ENCODE measurements around the gene GPR151.

GPR151 gene

GRCh38 chr5:146519554-146519953 lies 3.6 kb upstream of the GPR151 start:
- no peak for DNase-seq

DNA sequence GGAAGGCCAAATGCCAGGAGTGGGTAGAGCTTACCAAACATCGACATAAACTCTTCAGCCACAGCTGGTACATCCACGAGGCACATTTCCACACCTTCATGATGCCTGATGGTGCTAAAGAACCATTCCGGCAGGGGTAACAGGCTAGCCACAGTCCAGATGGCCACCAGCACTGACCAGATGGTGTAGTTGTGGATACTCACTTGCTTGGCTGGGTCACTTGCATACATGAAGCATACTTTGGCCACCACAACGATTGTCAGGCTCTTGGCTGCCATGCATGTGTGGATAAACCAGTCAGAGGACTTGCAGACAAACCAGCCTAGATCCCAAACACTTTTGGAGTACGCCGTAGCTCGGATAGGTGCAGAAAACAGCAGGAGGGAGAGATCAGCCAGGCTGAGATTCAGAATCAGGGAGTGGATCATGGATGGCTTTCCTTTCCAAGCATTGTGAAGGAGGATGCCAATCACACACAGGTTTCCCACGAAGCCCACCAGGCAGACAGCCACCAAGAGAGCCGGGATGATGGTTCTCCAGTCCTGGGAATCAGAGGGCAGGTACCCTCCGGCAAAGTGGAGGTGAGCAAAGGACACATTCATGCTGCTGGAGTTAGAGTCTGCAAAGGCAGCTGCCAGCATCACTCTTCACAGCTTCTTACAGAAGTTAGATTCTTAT lies 378 bp downstream of the GPR151 start:
- no peak for DNase-seq

- no peak for DNase-seq
These were observed 1.4 kb downstream of the GPR151 start for GRCh38 chr5:146514575-146514974.

DNA sequence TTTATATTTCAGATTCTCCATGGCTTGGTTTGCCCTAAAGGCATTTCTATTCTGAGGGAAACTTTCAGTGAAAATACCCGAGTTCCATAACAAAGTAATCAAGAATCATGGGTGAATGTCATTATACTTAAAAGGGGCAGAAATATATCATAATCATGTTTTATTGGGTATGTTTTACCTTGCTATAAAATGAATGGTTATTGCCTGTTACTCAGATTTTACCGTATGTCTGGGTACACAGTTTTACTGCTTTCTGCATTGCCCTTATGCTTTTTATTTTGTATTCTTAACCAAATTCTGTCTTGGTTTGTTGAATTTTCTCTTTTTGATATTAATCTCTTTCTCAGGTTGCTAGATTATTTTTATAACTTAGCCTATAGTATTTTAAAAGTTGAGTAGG lies 2.5 kb downstream of the GPR151 start:
- no peak for DNase-seq

GRCh38 chr5:146510559-146511125 lies 5.3 kb downstream of the GPR151 start:
- DNase-seq, result no peak

DNA sequence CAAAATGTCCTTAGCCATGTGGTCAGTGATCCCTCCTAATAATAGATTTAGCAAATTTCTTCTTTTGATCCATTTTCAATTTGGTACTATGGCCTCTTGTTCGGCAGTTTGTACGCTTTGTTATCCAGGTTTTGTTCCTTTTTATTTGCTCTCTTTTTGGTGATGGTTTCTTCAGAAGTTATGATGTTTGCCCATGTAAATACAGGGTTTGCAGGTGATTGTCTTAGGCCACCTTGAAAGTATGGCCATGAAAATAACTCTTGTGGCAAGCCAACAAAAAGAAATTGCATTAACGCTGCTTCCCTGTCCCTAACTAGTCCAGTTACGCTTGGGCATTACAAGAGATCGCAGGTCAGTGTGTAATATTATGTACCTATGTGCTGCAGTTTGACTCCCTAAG lies 8.6 kb downstream of the GPR151 start:
- no peak for DNase-seq

DNA sequence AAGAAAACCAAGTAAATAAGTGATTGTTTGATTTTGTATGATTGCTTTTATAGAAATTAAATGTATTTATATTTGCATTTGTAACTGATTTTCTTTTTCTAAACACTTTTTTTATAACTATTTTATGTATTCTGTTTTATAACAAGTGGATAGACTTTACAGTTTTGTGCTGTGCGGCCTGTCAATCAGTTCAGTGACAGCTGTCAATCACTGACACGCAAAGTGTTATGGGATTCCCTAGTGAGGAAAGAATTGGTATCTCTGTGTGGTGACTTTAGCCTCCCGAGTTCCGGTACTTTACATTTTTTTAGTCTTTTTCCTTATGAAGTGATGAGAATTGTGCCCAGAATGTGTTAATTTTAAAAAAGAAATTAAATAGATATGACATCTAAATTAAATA lies 16.3 kb downstream of the GPR151 start:
- no peak for DNase-seq

GRCh38 chr5:146494656-146495055 lies 21.3 kb downstream of the GPR151 start:
- DNase-seq, result no peak

- no peak for DNase-seq
These were observed 25.7 kb downstream of the GPR151 start for GRCh38 chr5:146490089-146490843.

DNA sequence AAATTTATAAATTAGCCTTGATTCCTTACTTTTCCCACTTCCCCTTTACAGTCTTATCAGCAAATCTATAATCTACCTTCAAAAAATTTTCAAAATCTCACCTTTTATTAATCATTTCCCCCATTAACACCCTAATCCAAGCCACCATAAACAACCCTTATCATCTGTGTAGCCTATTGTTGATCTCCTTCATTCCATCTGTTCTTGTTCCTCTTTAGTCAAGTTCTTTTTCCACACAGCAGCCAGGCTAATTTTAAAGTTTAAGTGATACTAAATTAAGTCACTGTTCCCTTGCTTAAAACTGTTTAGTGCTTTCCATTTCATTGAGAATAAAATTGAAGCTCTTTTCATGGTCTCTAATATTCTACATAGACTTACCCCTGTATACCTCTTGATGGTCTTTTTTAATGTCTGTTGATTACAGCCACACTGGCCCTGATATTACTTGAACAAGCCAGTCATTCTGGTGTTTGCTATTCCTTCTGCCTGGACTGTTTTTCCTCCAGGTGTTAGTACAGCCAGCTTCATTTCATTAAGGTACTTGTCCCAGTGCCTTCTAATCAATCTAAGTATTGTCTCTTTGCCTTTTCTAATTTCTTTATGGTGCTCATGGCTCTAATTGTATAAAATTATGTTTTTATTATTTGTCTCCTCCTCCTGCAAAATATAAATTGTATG lies 31.1 kb downstream of the GPR151 start:
- no peak for DNase-seq

DNA sequence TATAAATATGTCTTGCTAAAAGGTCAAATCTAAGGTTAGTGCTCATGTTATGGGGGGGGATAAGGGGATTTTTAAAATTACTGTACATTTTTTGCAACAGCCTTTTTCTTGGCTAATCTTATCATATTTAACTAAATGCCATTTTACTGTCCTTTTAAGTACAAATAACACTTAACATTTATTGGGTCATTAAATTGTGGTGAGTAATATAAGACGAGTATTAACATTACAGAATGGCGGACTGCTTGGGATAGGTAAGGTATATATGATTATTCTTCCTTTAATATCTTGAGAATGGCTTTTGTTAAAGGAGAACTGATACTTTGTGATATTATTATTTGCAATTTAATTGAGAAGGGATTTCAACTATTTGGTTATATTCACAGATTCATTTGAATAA lies 33.2 kb downstream of the GPR151 start:
- no peak for DNase-seq

GRCh38 chr5:146475906-146476305 lies 40.1 kb downstream of the GPR151 start:
- DNase-seq, result no peak

DNA sequence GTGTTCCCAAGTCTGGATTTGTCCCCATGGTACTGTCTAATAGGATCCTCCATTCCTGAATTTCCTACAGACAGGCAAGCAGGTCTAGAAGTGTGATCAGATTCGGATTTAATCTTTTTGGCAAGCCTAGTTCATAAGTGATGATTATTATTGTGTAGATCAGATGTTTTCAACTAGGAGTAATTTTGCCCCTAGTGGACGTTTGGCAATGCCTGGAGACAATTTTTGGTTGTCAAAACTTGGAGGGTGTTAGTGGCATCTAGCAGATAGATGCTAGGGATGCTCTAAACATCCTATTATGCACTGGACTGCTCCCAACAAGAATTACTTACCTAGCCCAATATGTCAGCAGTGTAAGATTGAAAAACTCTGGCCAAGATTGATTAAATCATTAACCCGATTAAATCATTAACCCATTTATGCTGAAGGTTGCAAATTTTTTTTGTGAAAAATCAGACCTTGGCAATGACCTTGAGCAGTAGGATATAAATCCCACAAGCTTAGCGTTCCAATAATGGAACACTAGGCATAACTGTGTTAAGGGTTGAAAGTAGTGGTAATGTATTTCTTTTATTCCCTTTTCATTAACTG lies 40.7 kb downstream of the GPR151 start:
- no peak for DNase-seq

DNA sequence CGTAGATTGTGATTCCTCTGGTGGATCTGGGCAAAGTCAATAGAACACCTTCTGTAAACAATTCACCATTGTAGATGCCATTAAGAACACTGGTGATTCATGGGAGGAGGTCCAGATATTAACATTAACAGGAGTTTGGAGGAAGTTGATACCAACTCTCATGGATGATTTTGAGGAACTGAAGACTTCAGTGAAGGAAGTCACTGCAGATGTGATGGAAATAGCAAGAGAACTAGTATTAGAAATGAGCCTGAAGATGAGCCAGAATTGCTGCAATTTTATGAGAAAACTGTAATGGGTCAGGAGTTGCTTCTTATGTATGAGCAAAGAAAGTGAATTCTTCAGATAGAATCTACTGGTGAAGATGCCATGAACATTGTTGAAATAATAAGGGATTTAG lies 41.9 kb downstream of the GPR151 start:
- no peak for DNase-seq

- no peak for DNase-seq
These were observed 48.2 kb downstream of the GPR151 start for GRCh38 chr5:146467760-146468159.

DNA sequence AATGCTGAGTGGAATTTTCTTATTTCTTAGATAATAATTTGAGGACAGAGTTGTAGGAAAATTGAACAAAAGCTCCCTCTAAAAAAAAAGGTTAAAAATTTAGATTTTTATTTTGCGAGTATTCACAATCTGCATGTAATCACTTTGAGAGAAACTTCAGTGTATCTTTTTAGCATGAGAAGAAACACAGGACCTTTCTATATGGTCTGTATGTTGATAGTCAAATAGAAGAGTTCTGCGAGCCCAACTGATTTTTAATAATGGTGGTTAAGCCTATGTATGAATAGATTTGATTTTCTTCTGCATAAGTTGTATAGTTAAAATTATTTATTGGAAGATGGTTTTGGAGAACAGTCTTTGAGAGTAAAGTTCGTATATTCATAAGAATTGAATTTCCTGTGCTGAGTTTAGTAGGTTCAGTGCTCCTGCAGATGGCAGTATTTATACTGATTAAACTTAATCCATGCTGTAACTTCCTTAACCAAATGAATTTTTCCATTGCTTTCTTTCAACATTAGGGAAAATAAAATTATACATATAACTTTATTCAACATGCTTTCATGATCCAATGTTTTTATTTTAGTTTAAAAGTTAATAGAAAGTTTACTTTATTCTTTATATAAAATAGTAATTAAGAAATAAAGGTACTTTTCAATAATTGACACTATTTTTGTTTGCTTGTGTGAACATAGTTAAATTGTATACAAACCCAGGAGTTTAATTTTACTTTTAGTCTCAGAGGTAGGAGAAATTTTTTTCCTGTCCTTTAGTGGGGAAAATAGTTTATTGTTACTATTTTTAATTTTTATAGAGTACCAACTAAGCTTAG lies 49.3 kb downstream of the GPR151 start:
- no peak for DNase-seq

- no peak for DNase-seq
These were observed 52.5 kb downstream of the GPR151 start for GRCh38 chr5:146463446-146463845.
